LoVo (cell line): Measurements from ENCODE around the gene PALD1.

Experiments used
- DNase-seq: peaks from one replicate; pipeline ENCODE4 v3.0.0-alpha.2; 2016; ENCODE audit warnings: low spot score

Gene PALD1

GRCh38 chr10:70589762-70590654 lies 111.4 kb downstream of the PALD1 start:
- DNase-seq: no peak

DNA sequence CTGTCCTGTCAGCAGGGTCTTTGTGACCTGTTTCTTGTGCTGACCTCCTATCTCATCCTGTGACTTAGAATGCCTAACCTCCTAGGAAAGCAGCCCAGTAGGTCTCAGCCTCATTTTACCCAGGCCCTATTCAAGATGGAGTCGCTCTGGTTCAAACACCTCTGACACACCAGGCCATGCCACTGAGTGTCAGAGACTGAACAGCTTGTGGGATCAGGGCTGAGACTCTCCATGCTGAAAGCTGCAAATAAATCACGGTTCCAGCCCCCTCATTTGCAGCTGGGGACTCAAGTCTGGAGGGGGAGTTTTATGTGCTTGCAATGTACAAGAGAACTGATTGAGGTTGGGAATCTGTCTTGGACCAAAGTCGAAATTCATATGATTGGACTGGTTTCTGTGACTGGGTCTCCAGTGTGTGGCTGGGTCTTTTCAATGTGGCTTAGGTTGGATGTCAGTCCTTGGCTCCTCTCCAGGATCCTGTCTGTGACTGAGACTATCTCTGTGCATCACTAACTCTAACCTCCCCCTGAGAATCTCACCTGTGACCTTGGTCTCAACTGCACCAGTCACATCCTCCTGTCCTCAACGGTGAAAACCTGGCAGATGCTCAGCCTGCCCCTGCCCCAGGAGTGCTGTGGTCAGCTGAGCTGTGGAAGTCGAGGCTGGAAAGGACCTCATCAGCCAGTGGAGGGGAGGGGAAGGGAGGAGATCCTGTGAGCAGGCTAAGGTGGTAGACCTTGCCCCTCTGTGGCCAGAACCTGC lies 112.3 kb downstream of the PALD1 start:
- DNase-seq: no peak

DNA sequence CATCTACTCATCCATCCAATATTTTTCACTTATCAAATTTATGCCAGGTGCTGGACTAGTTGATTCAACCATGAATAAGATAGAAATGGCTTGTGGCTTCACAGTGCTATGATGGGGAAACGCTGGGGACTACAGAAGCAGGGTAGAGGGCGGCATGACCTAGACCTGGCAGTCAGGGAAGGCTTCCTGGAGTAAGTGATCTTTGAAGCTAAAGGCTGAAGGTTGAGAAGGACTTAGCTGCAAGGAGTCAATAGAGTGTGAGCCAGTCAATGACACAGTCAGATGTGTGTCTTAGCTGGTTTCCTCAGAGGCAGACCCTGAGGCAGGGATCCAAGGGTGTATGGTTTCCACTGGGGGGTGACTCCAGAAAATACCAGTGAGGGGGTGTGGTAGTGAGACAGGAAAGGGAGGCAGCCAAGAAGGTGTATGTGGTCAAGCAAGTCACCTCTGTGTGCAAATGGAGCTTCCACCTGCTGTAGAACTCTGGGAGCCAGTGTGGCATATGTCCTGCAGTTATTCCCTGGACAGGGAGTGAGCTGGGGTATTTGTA lies 113.7 kb downstream of the PALD1 start:
- no peak for DNase-seq

- no peak for DNase-seq
Observed at GRCh38 chr10:70592746-70593512, 114.4 kb downstream of the PALD1 start.

- DNase-seq: no peak
Observed at GRCh38 chr10:70593513-70593890, 114.9 kb downstream of the PALD1 start.

GRCh38 chr10:70594161-70594560 lies 115.6 kb downstream of the PALD1 start:
- DNase-seq: no peak

- no peak for DNase-seq
Observed at GRCh38 chr10:70595566-70596016, 117.0 kb downstream of the PALD1 start.

DNA sequence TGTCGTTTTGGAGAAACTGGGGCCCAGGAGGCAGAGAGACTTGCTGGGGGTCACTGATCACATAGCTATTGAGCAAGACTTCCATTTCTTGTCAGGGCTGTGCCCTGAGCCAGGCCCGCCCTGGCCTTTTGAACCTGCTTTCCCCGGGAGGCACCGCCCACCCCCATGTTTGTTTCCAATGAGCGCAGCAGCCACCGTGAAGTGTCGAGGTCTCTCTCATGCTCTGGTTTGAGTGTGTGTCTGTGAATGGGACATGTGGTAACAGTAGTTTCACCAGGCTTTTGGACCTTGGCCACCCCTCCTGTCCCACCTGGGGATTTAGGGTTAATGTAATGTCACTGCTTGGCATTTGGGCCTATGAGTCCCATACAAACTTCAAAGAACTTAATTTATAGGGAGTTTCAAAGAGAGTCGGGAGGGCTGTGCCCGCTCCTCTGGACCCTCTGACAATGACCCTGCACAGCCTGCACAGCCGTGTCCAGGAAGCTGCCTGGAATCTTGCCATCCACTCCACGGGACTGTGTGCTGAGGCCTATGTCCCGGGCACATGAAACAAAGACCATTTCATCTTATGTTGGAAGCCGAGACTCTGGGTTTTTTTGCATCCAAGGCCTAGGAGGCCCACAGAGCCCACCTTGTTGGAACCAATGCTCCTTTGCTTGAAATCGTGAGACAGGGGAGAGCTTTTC lies 117.7 kb downstream of the PALD1 start:
- no peak for DNase-seq

DNA sequence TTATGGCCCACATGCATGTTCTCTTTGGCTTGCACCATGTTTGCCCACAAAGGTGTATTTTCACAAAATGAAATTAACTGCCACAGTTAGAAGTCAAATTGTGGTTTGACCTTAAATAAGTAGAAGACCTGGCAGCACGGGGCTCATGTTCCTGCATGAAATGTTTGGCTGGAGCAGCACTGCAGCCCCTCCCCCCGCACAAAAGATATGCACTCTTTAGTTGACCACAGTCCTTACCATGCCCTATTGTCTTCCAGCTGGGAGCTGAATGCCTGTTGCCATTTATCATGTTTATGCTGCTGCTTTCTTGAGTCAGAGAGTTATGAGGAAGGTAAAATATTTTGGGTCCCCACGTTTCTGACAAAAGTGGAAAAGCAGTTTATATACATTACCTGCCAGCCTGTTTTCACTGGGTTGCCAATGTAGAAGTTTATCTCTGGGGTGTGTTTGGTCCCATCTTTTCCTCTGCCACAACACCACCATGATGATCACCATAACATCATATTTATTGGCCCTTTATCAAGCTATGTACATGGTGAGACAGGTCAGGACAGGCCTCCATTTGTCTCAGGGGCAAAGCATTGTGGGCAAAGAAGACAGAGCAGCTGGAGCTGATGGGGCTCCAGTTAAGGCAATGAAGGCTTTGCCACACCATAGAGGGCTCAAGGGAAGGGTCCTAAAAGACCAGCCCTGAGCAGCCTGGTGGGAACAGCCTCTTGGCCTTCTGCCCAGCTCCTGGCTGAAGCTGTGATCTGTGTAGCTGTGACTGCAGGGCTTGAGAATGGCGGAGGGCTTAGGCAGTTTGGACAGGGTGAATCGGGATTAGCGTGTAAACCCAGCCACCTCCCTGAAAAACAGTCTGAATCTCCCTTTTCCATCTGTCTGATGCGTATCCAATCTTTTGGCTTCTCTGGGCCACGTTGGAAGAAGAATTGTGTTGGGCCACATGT lies 118.6 kb downstream of the PALD1 start:
- DNase-seq: no peak

- DNase-seq: no peak
Observed at GRCh38 chr10:70597856-70598815, 119.6 kb downstream of the PALD1 start.

DNA sequence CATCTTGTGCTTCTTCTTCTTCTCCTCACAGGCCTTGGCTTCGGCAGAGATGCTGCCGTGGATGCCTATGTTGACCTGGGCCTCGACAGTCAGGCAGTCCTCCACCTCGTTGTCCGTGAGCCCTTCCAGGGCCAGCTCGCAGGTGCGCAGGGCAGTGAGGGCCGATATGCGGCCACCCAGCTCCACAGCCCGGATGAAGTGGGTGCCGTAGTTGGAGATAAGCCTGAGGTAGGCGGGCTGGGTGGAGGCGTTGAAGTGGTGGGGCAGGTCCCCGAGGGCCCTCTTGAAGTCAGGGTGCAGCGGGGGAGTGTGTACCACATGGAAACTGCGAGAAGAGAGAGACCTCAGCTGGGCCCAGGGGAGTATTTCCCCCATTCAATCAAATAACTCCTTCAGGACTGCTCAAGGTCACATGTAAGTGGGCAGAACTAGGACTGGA lies 120.3 kb downstream of the PALD1 start:
- no peak for DNase-seq

DNA sequence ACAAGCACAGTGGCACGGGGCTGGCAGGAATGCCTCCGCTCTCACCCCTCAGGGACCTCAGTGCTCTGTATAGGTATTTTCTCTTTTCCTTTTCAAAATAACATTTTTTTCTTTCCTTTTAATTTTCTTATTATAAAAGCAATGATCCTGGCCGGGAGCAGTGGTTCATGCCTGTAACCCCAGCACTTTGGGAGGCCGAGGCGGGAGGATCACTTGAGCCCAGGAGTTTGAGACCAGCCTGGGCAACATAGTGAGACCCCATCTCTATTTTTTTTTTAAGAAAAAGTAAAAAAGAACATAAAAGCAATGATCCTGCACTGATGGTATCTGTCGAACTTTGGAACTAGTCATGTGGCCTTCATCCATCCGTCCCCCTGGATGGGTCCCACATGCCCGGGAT lies 120.8 kb downstream of the PALD1 start:
- DNase-seq: no peak

GRCh38 chr10:70599791-70600190 lies 121.2 kb downstream of the PALD1 start:
- no peak for DNase-seq

GRCh38 chr10:70600512-70601395 lies 122.2 kb downstream of the PALD1 start:
- no peak for DNase-seq

- DNase-seq: no peak
Observed at GRCh38 chr10:70601746-70602145, 123.2 kb downstream of the PALD1 start.

DNA sequence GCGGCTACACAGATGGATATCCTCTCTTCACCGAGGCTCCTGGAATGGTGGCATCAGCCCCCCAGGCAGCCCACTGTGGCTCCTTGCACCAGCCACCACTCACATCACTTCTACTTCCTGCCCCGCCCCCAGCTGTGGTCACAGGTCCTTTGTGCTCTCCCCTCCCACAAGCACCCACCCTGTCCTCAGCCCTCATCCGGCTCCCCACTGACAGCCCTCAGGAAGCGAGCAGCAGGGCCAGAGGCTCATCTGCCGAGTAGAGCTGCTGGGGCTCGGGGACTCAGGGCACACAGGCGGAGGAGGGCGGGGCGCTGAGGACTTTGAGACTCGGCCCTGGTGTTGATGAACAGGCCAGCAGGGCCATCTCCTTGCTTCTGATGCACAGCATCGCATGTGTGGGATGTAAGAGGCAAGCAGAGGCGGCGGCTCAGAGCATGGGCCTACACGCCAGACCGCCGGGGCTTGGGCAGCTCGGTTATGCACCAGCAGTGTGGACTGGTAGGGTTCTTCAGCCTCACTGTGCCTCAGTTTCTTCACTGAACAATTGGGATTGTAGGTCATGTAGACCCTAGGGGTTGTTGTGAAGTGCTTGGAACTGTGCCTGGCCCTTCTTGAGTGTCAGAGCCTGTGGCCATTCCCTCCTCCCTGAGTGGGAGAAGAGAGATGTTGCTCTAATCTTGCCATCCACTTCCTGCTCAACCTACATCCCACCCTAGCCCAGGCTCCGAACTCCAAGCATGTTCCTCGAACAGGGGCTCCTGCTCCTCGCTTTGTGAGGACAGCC lies 124.3 kb downstream of the PALD1 start, which contains the start of gene PRF1:
Gene PRF1, minus strand, starts transcription at position 77 of the 784 bp plus-strand sequence. CDS start 1,839 bp downstream, outside the sequence.
- no peak for DNase-seq

DNA sequence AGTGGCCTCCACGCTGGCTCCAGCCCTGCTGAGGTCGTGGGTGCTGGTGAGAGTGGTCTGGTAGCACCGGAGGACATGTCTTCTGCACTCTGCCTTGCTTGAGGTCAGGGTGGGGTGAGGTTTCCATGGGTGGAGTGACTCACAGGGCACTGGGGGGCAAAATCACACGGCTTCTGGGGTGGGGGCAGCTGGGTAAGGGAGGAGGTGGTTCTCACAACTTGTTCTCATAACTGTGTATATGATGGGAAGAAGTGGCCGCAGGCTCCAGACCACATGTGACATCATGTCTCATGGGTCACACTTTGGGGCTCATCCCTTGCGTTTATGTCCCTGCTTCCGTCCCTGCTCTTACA lies 124.9 kb downstream of the PALD1 start:
- no peak for DNase-seq
